Stimulated activated CD8-positive, alpha-beta memory T cell treated with anti-CD3 and anti-CD28 coated beads, Interleukin-12 subunit alpha, Interleukin-12 subunit beta, amount 100 ng/mL, for 4 hours (primary cell): Measurements from ENCODE around the gene AAK1.
"Not testable (repeated sequence)": the region's sequence is repeated elsewhere in the genome, so short reads cannot be mapped to it uniquely, and the experiment has no call there.

Experiments
- DNase-seq: peaks from one replicate; pipeline ENCODE4 v3.0.0-alpha.2; 2020; ENCODE audit warnings: low read depth

AAK1 gene

DNA sequence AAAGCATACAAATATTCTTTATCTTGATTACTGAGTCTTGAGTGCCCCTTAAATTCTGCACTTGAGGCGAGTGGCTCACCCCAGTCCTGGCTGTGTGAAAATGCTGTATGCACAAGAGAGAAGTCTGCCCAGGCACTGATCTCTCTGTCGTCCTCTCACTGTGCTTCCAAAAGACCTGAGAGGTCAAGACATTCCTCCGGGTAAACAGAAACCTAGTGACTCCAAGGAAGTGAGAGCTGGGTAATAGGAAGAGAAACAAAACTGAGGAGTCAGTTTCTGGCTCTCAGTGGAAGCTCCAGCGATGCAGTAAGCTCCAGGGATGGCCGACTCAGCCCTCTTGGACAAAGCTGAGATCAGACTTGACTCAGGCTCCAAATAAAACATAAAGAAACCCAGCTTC, 70.9 kb downstream of the AAK1 start:
- no peak for DNase-seq

DNA sequence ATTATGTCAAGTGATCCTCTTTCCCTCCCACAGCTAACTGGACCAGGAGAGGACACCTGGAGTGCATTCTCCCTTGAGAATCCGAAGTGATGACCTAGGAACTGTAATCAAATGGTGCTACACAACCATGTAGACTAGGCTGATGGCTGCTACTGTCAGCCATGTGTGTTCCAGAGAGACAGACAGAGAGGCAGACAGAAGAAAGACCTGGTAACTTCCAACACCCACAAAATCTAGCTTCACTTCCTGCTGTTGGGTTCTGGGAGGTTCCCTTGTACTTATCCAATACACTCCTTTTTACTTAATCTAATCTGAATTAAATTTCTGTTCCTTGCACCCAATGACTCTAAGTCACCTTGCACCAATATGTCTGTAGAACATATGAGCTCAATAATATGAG, 72.3 kb downstream of the AAK1 start:
- no peak for DNase-seq

DNA sequence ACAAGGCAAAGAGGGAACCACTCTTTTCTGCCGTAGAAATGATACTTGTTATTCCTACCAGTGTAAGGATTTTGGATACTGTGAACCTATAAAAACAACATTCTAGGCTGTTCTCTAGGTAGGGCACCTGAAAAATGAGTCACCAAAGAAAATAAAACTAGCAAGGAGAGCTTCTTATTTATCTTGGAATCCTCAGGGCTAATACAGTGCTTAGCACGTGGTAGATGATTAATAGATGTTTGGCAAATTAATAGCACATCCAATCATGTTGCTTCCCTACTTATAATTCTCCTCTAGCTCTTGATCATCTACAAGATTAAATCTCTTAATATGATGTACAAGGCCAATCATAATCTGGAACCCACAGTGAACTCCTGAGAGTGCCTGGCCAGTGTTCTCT, 73.1 kb downstream of the AAK1 start:
- no peak for DNase-seq

DNA sequence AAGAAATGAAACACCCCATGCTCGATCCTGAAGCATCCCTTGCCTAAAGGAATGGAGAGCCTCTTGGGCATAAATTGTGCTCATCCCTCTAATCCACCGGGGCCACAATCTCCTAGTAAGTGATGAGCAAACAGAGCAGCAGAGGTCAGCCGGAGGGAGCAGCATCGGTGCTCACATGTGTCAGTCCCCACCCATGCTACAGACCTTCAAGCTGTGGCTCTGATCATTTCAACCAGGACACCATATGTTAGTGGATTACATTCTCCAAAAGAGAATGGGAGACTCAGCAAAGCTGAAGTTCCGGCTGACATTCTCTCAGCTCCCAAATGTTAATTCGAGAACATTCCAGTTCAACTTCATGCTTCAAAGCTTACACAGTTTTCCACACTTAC, 75.6 kb downstream of the AAK1 start:
- DNase-seq, result no peak

DNA sequence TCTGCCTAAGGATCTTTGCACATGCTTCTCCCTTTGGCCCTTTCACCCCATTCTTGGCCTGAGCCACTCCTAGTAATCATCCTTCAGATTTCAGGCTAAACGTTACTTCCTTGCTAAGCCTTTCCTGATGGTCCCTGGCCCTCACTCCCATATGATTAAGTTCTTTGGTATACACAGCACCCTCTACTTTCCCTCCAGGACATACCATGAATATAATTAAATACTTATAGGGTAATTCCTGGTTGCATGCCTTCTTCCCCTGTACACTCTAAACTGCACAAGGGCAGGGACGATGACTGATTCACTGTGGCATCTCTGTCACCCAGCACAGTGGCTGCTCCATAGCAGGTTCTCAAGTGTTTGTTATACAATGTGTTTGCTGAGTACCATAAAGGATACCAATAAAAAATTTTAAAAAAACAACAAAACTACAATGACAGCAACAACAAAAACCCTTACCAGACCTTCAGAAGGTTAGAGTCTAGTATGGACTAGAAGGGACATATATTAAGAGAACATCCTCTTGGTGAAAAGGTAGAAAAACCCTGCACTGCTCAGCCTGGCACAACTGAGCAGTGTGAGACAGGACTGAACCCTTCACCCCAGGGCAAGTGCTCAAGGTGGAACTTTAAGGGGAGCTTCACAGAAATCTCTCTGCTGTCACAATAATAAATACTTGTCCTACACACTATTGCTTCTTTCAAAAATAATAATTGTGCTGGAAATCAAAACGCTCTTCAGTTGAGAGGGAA, 76.2 kb downstream of the AAK1 start:
- DNase-seq, result no peak

DNA sequence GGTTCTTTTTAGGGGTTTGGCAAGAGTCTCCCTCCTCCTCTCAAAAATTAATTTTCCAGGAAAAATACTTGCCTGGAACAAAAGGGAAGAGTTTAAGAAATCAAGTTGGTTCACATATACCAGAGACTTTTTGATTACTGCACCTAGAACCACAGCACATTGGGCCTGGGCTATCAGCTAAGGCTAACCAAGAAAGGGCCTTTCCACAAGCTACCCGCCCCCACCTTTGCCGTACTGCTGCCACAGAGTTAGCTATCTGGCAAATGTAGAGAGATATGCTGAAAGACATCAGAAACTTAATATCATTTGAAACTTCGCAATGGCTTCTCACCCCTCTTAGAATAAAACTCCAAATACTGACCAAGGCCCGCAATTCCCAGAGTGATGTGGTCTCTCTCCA, 76.9 kb downstream of the AAK1 start:
- no peak for DNase-seq

DNA sequence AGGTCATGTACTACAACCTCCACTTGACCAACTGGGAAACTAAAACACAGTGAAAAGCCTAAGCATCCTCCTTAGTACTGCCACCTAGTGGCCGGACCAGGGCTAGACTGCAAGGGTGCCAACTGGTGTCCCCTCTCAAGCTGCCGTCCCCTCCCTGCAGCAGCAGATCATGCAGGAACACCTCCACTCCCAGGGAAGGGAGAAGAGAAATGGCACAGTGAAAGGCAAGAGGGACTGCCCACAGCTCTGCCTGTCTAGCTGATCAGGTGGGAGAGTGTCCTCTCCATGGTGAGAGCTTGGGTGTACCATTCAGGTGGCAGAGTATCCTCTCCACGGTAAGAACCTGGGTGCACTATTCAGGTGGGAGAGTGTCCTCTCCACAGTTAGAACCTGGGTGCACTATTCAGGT, 78.1 kb downstream of the AAK1 start:
- DNase-seq, result peak; percentile 39

DNA sequence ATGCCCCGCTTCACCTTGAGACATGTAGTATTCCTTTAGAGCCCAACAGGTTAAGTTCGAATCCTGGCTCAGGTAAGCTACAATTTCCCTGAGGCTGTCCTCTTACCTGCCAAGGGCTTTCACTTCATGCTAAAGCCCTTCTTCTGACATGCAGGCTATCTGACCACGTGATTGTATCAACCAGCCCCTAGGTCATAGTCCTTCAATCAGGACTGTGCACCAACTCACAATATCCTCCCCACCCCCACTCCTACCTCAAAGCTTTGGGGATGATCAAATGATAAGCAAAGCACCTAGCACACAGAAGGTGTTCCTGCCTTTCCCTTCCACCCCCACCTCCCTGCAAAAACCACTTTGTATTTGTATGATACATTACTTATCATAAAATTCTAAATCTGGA, 78.9 kb downstream of the AAK1 start:
- no peak for DNase-seq

DNA sequence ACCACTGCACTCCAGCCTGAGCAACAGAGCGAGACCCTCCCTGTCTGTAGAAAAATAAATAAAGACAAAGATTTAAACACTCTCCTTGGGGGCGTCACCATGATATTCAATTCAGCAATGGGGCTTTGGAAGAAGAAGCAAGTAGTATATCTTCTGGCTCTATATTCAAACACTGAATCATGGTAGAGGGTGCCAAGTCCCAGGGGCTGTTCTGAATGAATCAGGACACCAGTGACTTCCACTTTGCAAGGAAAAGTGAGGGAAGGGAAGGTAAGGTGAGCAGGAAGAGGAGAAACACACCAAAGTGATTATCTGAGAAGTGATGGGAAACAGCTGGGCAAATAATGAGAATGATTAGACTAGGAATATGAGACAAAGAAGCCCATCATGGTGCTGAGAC, 80.5 kb downstream of the AAK1 start:
- no peak for DNase-seq

DNA sequence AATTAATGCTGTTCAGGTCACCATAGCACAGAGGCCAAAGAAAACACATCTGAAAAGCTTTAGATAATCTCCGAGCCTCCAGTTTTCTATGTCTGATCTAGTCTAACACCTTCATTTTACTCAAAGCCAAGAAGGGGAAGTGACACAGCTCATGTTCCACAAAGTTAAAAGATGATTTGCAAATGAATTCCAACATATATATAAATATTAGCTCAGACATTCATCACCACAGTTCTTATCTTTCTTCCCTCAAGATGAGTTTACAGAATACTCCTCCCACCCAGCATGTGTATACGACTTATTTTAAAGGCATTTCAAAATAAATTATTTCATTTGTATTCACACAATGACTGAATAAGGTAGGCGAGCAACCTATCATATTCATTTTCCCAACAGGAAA, 82.4 kb downstream of the AAK1 start:
- DNase-seq, result no peak

DNA sequence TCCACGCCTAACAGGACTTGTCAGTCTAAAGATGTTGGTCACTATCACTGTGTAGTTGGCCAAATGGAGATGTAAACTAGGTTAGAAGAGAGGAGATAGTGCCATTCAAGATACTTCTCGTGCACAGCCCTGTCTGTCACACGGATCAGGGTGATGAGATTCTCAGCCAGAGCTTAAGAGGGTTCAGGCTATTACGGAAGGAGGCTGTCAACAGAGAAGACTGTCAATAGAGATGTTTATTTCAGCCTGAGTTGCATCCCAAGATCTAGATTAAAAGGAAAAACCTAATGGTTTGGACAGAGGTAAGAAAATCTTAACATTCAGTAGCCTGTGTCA, 83.4 kb downstream of the AAK1 start:
- DNase-seq, result no peak

DNA sequence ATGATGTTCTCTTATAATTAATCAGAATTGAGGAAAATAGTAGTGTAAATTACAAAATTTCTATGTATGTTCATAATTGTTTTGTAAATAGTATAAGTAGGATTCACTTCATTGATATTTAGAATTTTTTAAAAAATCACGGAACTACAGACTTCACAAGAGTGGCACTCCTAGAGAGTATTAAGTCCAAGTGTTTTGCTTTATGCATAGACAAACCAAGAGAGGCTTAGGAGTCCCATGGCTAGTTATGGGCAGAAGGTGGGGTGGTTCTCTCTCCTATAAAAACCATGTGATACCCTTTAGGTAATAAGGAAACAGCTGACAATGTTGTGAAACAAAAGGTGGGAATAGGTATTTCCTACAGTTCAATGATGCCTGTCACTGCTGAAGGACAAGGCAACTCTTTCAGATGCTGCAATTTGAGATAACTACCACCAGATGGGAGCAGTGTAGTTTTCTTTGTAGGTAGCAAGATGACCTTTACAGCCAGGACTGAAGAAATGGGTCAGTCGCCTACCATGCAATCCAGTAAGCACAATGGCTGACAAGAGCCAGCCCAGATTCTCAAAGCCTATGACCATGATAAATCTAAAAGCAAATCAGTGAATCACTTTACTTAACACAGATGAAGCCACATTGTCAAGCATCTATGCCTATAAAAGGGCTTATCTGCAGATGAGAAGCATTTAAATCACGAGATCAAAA, 83.9 kb downstream of the AAK1 start:
- no peak for DNase-seq

DNA sequence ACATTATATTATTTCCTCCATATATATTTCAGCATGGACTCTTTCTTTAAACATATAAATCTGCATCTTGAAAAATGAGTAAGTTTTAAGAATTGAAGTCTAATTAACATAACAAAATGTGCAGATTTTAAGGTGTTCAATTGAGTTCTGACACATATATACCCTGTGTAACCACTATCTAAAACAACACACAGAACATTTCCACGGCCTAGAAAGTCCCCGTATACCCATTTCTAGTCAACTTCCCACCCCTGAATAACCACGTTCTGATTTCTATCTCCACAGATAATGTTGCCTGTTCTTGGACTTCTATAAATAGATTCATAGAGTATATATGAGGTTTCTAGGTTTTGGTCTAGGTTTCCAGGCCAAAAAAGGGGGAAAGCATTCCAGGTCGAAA, 87.5 kb downstream of the AAK1 start:
- DNase-seq, result no peak

DNA sequence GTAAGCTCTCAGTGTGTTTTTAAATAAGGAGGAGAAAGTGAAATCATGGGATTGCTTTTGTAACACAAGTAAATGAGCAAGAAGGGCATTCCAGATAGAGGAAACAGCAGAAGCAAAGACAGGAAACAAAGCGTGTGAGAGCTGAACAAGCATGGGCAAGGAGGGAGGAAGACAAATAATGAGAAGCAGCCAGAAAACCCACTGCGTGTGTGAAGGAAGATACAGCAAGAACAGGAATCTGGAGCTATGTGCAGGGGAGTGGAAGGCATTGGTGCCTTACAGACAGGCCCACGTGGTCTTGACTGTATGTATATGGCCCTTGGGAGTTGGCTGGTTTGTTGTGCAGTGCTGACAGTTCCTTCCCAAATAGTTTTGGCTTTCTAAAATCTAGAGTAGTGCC, 88.6 kb downstream of the AAK1 start:
- DNase-seq, result no peak

DNA sequence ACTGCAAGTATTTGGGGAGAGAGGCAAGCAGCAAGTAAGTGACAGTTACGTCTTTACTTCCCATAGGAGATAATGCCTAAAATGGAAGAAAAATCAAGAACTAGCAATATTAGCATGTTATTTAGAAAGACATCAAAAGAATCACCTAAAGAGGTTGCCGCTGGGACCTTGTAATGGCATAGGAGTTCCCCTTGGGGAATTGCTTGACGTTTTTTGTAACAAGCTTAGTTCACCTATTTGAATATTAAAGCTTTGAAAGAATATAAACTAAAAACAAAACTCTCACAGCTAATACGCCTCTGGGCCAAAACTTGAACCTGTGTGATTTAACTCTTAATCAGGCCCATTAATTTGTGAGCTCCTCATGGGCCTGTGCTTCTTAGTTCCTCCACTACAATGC, 89.0 kb downstream of the AAK1 start:
- DNase-seq, result no peak

DNA sequence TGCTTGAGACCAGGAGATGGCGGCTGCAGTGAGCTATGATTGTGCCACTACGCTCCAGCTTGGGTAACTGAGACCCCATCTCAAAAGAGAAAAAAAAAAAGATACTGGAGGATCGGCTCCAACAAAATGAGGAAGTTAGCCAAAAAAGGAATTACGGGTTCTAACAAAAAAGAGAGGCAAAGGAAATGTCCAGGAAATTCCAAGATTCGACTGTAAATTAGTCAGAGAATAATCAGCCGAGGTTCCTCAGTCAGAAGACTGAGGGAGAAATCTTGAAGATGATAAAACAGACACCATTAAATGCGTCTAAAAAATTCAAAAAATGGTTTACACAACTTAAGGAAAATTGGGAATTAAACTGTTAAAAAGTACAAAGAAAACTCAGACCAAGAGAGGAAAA, 89.5 kb downstream of the AAK1 start:
- no peak for DNase-seq

DNA sequence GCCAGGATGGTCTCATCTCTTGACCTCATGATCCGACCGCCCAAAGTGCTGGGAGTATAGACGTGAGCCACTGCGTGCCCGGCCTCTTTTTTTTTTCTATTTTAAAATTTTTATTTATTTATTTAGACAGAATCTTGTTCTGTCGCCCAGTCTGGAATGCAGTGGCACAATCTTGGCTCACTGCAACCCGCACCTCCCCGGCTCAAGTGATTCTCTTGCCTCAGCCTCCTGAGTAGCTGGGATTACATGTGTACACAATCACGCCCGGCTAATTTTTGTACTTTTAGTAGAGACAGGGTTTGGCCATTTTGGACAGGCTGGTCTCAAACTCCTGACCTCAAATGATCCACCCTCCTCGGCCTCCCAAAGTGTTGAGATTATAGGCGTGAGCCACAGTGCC, 93.0 kb downstream of the AAK1 start:
- DNase-seq, result not testable (repeated sequence)

DNA sequence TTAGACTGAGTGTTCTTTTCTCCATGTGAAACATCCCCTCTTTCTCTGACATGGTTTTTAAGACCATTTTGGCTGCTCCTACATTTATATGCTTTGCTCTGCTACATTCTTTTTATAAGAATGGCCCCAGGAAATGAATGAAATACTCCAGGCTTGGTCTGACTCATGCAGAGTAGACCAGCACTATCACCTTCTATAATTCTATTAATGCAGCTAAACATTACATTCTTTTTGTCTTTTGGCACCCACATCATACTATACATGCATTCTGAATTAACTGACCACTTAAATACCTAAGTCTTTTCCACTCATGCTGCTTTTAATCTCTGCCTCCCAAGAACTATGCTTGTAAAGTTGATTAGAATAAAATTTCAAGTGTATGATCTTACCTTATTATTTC, 94.1 kb downstream of the AAK1 start:
- DNase-seq, result no peak

DNA sequence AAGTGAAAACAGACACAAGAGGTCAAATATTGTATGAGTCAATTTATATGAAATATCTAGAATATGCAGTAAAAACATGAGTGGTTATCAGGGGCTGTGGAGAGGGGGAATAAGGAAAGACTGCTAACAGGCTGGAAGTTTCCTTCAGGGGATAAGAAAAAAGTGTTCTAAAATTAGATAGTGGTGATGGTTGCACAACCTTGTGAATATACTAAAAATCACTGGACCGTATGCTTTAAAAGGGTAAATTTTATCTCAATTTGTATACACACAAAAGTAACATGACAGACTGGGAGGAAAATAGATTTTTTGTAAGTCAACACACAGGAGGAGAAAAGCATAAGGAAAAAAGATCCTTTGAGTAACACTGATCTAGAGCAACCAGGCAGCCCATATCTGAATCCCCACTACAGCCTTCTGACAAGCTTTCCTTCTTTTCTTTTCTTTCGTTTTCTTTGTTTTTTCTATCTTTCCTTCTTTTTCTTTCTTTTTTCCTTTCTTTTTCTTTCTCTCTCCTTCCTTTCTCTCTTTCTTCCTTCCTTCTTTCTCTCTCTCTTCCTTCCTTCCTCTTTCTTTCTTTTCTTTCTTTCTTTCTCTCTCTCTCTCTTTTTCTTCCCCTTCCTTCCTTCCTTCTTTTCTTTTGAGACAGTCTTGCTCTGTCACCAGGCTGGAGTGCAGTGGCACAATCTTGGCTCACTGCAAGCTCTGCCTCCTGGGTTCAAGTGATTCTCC, 95.4 kb downstream of the AAK1 start:
- no peak for DNase-seq

DNA sequence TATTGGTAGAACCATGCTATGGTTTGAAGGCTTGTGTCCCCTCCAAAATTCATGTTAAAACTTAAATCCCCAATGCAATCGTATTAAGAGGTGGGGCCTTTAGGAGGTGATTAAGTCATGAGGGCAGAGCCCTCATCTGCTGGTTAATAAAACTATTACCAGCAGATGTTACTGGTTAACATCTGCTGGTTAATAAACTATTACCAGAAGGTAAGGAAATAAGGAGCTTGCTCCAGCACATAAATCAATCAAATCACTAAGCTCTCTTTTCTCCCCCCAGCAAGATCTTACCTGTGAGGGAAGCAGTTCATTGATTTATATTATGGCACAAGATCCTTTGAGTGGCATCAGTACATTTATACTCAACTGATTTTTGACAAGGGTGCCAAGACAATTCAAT, 96.9 kb downstream of the AAK1 start:
- no peak for DNase-seq

DNA sequence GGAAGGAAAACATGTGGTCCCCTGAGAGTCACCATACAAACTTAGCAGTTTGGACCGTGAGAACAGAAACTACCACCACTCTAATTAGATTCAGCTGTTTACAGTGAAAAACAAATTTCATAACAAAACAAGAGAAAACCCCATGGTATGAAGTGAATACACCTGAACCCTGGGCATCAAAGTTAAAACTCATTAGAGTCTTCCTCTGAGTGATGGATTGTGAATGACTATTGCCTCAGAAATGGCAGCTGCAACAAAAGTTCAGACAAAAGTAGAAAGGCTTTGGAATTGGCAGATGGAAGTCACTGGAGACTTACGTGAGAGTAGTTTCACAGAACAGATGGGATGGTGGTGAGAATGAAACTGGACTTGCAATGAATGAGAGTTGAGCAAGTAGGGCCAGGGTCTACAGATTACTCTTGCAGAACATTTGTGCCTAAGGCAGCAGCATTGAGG, 98.0 kb downstream of the AAK1 start:
- DNase-seq, result no peak

DNA sequence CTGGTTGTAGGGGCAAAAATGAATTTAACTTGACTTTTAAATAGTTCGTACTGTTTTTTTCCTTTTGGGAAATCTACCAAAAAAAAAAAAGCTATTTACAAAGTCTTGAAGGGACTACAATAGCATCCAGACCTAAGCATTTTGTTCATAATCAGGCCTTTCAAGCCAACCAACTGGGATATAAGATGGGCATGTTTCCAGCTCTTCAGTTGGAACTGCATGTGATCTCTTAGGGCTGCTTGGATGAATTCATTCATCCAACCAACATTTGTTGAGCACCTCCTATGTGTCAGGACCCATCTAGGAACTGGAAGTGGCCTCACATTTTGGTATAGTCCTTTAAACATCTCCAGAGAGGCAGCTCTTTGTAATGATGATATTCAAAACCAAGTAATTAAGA, 98.6 kb downstream of the AAK1 start:
- DNase-seq, result no peak

DNA sequence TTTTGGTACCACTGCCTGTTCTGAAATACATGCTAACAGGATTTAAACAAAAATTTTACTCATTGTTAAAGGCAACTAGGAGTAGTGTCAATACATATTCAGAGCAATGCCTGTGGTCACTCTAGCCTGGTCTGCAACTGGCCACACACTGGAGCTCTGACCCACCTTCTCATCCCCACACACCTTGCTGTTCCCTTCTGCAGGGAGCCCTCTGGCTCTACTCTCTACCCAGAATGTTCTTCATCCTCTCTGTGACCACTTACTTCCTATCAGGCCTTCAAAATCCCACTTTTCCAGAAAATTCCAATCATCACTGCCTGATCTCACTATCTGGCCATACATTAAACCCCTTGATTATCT, 104.0 kb downstream of the AAK1 start:
- DNase-seq, result no peak
